Transverse colon (tissue), 4 donors: Measurements from ENCODE around the gene LAD1. TPM values are rescaled to one million over a fixed set of nuclear protein-coding genes. Genes with fewer than 3 reads are reported as not detected.

Experiments
- DNase-seq: peaks from one replicate; pipeline ENCODE4 v3.0.0-alpha.2; 2019
- H3K27ac ChIP-seq, 4 donors: fragments of 200-600 bp; sonication (generic); 2 replicates each; pipeline ENCODE4 v1.5.1; 2016 to 2018; ENCODE audit warnings: inconsistent platforms in 4 of 4
- H3K27me3 ChIP-seq: fragments of 200-600 bp; sonication (generic); 2 replicates; pipeline ENCODE4 v1.5.1; 2017; ENCODE audit warnings: inconsistent platforms
- H3K36me3 ChIP-seq, 4 donors: fragments of 200-600 bp; sonication (generic); 2 replicates each; pipeline ENCODE4 v1.5.1; 2017 to 2019; ENCODE audit warnings: inconsistent platforms in 4 of 4
- H3K4me1 ChIP-seq, 4 donors: fragments of 200-600 bp; sonication (generic); 2 replicates each; pipeline ENCODE4 v1.5.1; 2017 to 2020; ENCODE audit warnings: inconsistent platforms in 4 of 4
- H3K4me3 ChIP-seq, 4 donors: fragments of 200-600 bp; sonication (generic); 1 replicate in 1 of 4; 2 replicates in 3 of 4; pipeline versions ENCODE4 v1.5.1 to v1.6.1; 2017 to 2019; ENCODE audit warnings: inconsistent platforms in 4 of 4
- H3K9me3 ChIP-seq, 2 donors: fragments of 200-600 bp; sonication (generic); 2 replicates each; pipeline ENCODE4 v1.5.1; 2017 to 2019; ENCODE audit warnings: inconsistent platforms in 2 of 2
- CTCF ChIP-seq, 5 experiments: fragments of 200-600 bp in 3 of 5; fragments of 450-650 bp in 2 of 5; sonication (generic) in 3 of 5; IDR thresholded peaks; 1 replicate in 2 of 5; 2 replicates in 3 of 5; pipeline ENCODE4 v1.5.1; 2016 to 2017; ENCODE audit warnings: antibody characterized with exemption in 5 of 5, inconsistent platforms in 3 of 5, mild to moderate bottlenecking in 2 of 5, moderate library complexity in 1 of 5
- EP300 ChIP-seq: sonication (generic); formaldehyde crosslinking; IDR thresholded peaks from one replicate; pipeline ENCODE4 v1.6.1; 2017; ENCODE audit warnings: antibody characterized with exemption, low read depth
- POLR2A ChIP-seq: fragments of 450-650 bp; IDR thresholded peaks from one replicate; pipeline ENCODE4 v1.6.1; 2016; ENCODE audit warnings: antibody characterized with exemption, mild to moderate bottlenecking, moderate library complexity
- POLR2AphosphoS5 ChIP-seq, 3 donors: sonication (generic); formaldehyde crosslinking; IDR thresholded peaks; one replicate each; pipeline ENCODE4 v1.6.1; 2016; ENCODE audit warnings: antibody characterized with exemption in 3 of 3
- WGBS, 2 donors: methylation state at CpG; one replicate each; pipeline ENCODE4 v1.1.5; 2018; ENCODE audit warnings: low coverage in 1 of 2; 5-methylcytosine and 5-hydroxymethylcytosine counted together
- in situ Hi-C, 4 donors: fragments of 200-750 bp; cut with MboI; loops; one replicate each; pipeline versions ENCODE4 v1.15.0 to v1.15.1; 2017; ENCODE audit warnings: low sequenced_read_pairs in 3 of 4, low pct_ligation_motif_present in 1 of 4, low pct_unique_long_range_greater_than_20kb in 1 of 4
- intact Hi-C: fragments of 100-400 bp; cut with DNase I; formaldehyde crosslinking; loops from one replicate; pipeline ENCODE4 v1.15.1; 2023; ENCODE audit warnings: low total_unique reads
- total RNA-seq, 4 donors: library from RNA; depleted of rRNA; stranded (reverse); fragments of >200 nt; gene quantifications; one replicate each; pipeline ENCODE4 v1.1.0, GENCODE V29; 2016

LAD1 gene
- total RNA-seq, 4 donors from 2014 or later: 142 to 215 (median 177) TPM

GRCh38 chr1:201354151-201354900, 44.8 kb downstream of the LAD1 start:
- Histone ChIP-seq H3K9me3 (no peaks in the 10 kb centered on the region), H3K27ac (no peak overlapping the region), H3K27me3 (peaks cover 7% of the 10 kb centered on the region), H3K36me3 (no peaks in the 10 kb centered on the region), H3K4me3 (no peak overlapping the region), H3K4me1 (no peaks in the 10 kb centered on the region)
- in situ Hi-C loops: loop anchor here in 3 of 4 donors (10.0 to 25.0 kb wide), 2 partner anchors 90 to 92 kb away; no protein-coding TSS in a partner anchor
- TF ChIP-seq EP300 (no peak), POLR2A (no peak), CTCF (IDR thresholded peaks at IDR 0.05) (no peak), POLR2AphosphoS5 (IDR thresholded peaks at IDR 0.05) (no peak)
- intact Hi-C loops: no loop called here
- DNase-seq: no peak
- 89% methylated on average over 9 of the region's 9 CpGs; no CpG with 5 or more reads in 1 of the 2 donors for WGBS, 2 donors

- Histone ChIP-seq H3K9me3 (no peaks in the 10 kb centered on the region), H3K4me1 (no peaks in the 10 kb centered on the region), H3K27me3 (peaks cover 10% of the 10 kb centered on the region), H3K36me3 (no peaks in the 10 kb centered on the region), H3K4me3 (no peak overlapping the region), H3K27ac (no peak overlapping the region)
- in situ Hi-C loops: loop anchor here in 3 of 4 donors (10.0 to 25.0 kb wide), 2 partner anchors 89 to 91 kb away; no protein-coding TSS in a partner anchor
- intact Hi-C loops: no loop called here
- WGBS, 2 donors: 63 to 70% methylated on average over 2 to 12 of the region's 13 CpGs
- TF ChIP-seq POLR2A (no peak), POLR2AphosphoS5 (IDR thresholded peaks at IDR 0.05) (no peak), CTCF (IDR thresholded peaks at IDR 0.05) (no peak), EP300 (no peak)
- no peak for DNase-seq
Observed at GRCh38 chr1:201353186-201353940, 45.8 kb downstream of the LAD1 start.

DNA sequence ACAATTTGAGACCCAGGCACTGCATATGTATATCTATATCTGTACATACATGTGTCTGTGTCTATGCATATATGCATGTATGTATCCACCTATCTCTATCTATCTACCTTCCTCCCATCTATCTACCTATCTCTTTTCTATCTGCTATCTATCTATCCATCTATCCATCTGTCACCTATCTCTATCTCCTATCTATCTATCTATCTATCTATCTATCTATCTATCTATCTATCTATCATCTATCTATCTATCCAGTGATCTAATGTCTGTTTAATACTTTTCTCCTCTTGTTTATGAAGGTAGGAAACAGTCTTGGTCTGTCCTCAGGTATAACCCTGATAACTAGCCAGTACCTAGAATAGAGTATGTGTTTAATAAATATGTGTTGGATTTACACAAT, 47.5 kb downstream of the LAD1 start:
- Histone ChIP-seq H3K27me3 (peaks cover 17% of the 10 kb centered on the region), H3K36me3 (no peaks in the 10 kb centered on the region), H3K9me3 (no peaks in the 10 kb centered on the region), H3K4me3 (no peak overlapping the region), H3K4me1 (no peaks in the 10 kb centered on the region), H3K27ac (no peak overlapping the region)
- DNase-seq: no peak
- intact Hi-C loops: no loop called here
- no peak for TF ChIP-seq EP300
- no peak for TF ChIP-seq POLR2AphosphoS5 (IDR thresholded peaks at IDR 0.05)
- no peak for TF ChIP-seq CTCF (IDR thresholded peaks at IDR 0.05)
- no peak for TF ChIP-seq POLR2A
- in situ Hi-C loops: loop anchor here in 3 of 4 donors (10.0 to 25.0 kb wide), 2 partner anchors 87 to 89 kb away; no protein-coding TSS in a partner anchor

DNA sequence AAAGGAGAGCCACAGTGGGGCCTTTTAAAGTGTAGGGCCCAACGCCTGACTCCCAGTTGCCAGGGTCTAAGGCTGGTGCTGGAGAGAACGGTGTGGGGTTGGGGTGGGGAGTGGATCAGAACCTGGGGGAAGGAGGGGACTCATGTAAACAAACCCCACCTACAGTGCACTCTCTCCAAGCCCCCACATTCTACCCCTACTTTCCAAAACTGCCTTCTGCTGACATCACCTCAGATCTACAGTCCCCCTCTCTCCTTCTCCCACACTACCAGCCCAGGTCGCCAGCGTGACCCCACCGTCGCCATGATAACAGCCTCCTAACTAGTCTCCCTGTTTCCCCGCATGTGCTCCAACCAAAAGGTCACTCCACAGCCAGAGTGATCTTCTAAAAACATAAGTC, 48.2 kb downstream of the LAD1 start:
- Histone ChIP-seq H3K4me3 (no peak overlapping the region), H3K9me3 (no peaks in the 10 kb centered on the region), H3K4me1 (no peaks in the 10 kb centered on the region), H3K27me3 (peaks cover 17% of the 10 kb centered on the region), H3K36me3 (no peaks in the 10 kb centered on the region), H3K27ac (no peak overlapping the region)
- WGBS, 2 donors: 83 to 86% methylated on average over 2 to 7 of the region's 7 CpGs
- intact Hi-C loops (no loop called here), in situ Hi-C loops (loop anchor here in 3 of 4 donors (10.0 to 25.0 kb wide), 2 partner anchors 86 to 89 kb away; no protein-coding TSS in a partner anchor)
- no peak for TF ChIP-seq POLR2AphosphoS5 (IDR thresholded peaks at IDR 0.05)
- no peak for TF ChIP-seq POLR2A
- no peak for TF ChIP-seq CTCF (IDR thresholded peaks at IDR 0.05)
- TF ChIP-seq EP300: no peak
- no peak for DNase-seq
